HG02571 (cell line): ENCODE measurements around the gene EFHC2.

Experiments used
- ATAC-seq: cut with Tn5 transposase; IDR thresholded peaks from one replicate; pipeline ENCODE4 v1.9.1; 2021; ENCODE audit warnings: mild to moderate bottlenecking, moderate library complexity; ENCODE audit not compliant: unreplicated experiment

Gene EFHC2

GRCh38 chrX:44155126-44155525, 188.3 kb downstream of the EFHC2 start:
- no peak for ATAC-seq

GRCh38 chrX:44152852-44153251, 190.6 kb downstream of the EFHC2 start:
- no peak for ATAC-seq

- no peak for ATAC-seq
These were observed 196.3 kb downstream of the EFHC2 start for GRCh38 chrX:44147130-44147529.

- ATAC-seq = no peak
These were observed 199.1 kb downstream of the EFHC2 start for GRCh38 chrX:44144177-44144945.

GRCh38 chrX:44143061-44143602, 200.3 kb downstream of the EFHC2 start:
- ATAC-seq = no peak

GRCh38 chrX:44130189-44130588, 213.3 kb downstream of the EFHC2 start:
- no peak for ATAC-seq

- ATAC-seq = no peak
These were observed 230.1 kb downstream of the EFHC2 start for GRCh38 chrX:44113337-44113736.

- no peak for ATAC-seq
These were observed 236.6 kb downstream of the EFHC2 start for GRCh38 chrX:44106864-44107263.

GRCh38 chrX:44105228-44105913, 238.1 kb downstream of the EFHC2 start:
- no peak for ATAC-seq

GRCh38 chrX:44104699-44105098, 238.8 kb downstream of the EFHC2 start:
- ATAC-seq = no peak

GRCh38 chrX:44101281-44101680, 242.2 kb downstream of the EFHC2 start:
- no peak for ATAC-seq

- ATAC-seq = no peak
These were observed 244.1 kb downstream of the EFHC2 start for GRCh38 chrX:44099366-44099765.
